ENCODE data around the gene CCL17. TPM values are rescaled to one million over a fixed set of nuclear protein-coding genes. Genes with fewer than 3 reads are reported as not detected.

CCL17 gene
- total and polyA plus RNA-seq, 4 donors, result 3.1 to 39.3 (median 3.5) TPM; not detected in 1

DNA sequence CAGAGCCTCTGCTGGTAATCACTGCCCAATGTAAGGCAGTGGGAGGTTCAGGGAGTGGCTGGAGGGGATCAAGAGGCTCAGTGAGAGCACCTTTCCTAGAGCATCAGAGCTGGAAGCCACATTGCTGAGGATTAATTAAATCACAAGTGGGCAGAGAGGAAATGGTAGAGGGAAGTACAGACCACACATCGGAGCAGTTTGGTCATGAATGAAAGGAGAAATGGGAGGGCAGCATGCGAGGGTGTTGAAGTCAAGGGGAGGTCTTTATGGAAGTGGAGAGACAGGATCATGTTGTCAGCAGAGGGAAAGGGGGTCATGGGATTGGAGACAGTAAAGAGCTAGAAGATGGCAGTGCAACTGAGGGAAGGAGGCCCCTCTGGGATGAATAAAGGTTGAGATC, 2.3 kb downstream of the CCL17 start:
- Histone ChIP-seq H3K27me3 (ENCODE audit: control insufficient read depth in 3 of 3, insufficient read depth in 3 of 3, low read length in 2 of 3) (no peaks in the 10 kb centered on the region), H3K4me1 (ENCODE audit: control insufficient read depth in 5 of 5, insufficient read depth in 5 of 5, low read length in 5 of 5) (peaks cover 0 to 15% (median 0%) of the 10 kb centered on the region in 5 donors), H3K36me3 (ENCODE audit: control insufficient read depth in 4 of 4, insufficient read depth in 4 of 4, low read length in 4 of 4) (no peaks in the 10 kb centered on the region), H3K4me3 (no peak overlapping the region), H3K9me3 (ENCODE audit: control insufficient read depth in 4 of 4, insufficient read depth in 3 of 4, low read length in 3 of 4) (no peaks in the 10 kb centered on the region), H3K27ac (ENCODE audit: low read depth in 1 of 2, low read length in 1 of 2) (no peak overlapping the region), H3K9ac (ENCODE audit: insufficient read depth in 1 of 2, low read length in 2 of 2) (no peak overlapping the region)
- no peak for ATAC-seq (ENCODE audit: insufficient read depth, low FRiP score)
- DNase-seq, result no peak
- TF ChIP-seq, protein P1, sequence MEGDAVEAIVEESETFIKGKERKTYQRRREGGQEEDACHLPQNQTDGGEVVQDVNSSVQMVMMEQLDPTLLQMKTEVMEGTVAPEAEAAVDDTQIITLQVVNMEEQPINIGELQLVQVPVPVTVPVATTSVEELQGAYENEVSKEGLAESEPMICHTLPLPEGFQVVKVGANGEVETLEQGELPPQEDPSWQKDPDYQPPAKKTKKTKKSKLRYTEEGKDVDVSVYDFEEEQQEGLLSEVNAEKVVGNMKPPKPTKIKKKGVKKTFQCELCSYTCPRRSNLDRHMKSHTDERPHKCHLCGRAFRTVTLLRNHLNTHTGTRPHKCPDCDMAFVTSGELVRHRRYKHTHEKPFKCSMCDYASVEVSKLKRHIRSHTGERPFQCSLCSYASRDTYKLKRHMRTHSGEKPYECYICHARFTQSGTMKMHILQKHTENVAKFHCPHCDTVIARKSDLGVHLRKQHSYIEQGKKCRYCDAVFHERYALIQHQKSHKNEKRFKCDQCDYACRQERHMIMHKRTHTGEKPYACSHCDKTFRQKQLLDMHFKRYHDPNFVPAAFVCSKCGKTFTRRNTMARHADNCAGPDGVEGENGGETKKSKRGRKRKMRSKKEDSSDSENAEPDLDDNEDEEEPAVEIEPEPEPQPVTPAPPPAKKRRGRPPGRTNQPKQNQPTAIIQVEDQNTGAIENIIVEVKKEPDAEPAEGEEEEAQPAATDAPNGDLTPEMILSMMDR (IDR thresholded peaks at IDR 0.05; ENCODE audit: control extremely low read depth, extremely low read depth), result no peak
- 37 to 56% methylated on average over 2 of the region's 2 CpGs for WGBS, 2 donors

DNA sequence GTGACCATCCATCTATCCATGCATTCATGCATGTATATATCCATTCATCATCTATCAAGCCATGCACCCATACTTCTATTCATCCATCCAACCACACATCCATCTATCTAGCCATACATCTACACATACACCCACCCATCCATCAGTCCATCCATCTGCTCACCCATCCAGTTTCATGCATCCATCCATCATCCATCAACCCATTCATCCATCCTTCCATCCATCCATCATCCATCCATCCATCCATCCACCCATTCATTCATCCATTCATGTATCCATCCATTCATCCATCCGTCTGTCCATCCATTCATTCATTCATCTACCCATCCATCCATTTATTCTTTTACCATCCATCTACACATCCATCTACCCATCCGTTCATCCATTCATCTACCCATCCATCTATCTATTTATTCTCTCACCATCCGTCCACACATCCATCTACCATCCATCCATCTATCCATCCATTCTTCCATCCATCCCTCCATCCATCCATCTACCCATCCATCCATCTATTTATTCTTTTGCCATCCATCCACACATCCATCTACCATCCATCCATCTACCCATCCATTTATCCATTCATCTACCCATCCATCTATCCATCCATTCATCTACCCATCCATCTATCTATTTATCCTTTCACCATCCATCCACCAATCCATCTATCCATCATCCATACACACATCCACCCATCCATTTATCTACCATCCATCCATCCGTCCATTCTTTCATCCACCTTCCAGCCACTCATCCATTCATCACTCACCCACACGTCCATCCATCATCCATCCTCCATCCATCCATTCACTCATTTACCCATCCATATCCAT, 3.2 kb downstream of the CCL17 start:
- Histone ChIP-seq H3K4me3 (no peak overlapping the region), H3K27me3 (ENCODE audit: control insufficient read depth in 3 of 3, insufficient read depth in 3 of 3, low read length in 2 of 3) (no peaks in the 10 kb centered on the region), H3K4me1 (ENCODE audit: control insufficient read depth in 5 of 5, insufficient read depth in 5 of 5, low read length in 5 of 5) (peaks cover 0 to 15% (median 0%) of the 10 kb centered on the region in 5 donors), H3K36me3 (ENCODE audit: control insufficient read depth in 4 of 4, insufficient read depth in 4 of 4, low read length in 4 of 4) (no peaks in the 10 kb centered on the region), H3K27ac (ENCODE audit: low read depth in 1 of 2, low read length in 1 of 2) (no peak overlapping the region), H3K9me3 (ENCODE audit: control insufficient read depth in 4 of 4, insufficient read depth in 3 of 4, low read length in 3 of 4) (no peaks in the 10 kb centered on the region), H3K9ac (ENCODE audit: insufficient read depth in 1 of 2, low read length in 2 of 2) (no peak overlapping the region)
- ATAC-seq (ENCODE audit: insufficient read depth, low FRiP score), result no peak
- TF ChIP-seq, protein P1 (IDR thresholded peaks at IDR 0.05; ENCODE audit: control extremely low read depth, extremely low read depth), result no peak
- DNase-seq, result no peak
- WGBS, 2 donors, result 95 to 96% methylated on average over 5 of the region's 5 CpGs

DNA sequence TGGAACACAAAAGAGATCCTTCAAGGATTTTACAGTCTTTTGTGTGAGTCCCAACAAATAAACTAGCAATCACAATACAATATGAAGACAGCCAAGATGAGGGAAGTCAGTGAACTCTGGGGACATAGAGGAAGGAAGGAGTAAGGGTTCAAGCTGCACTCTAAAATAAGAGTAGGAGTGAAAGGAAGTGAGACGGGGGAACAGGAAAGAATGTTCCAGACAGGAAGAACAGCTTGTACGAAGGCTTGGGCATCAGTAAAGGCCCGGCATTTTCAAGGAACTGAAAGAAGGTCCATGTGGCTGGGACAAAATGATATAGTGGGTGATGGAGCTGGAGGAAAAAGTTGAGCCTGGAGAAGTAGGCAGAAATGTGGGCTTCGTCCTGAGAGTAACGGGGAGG, 4.5 kb downstream of the CCL17 start:
- DNase-seq (no peak), ATAC-seq (ENCODE audit: insufficient read depth, low FRiP score) (no peak)
- no peak overlapping the region for H3K4me3 ChIP-seq
- H3K9me3 ChIP-seq (ENCODE audit: control insufficient read depth in 4 of 4, insufficient read depth in 3 of 4, low read length in 3 of 4), result no peaks in the 10 kb centered on the region
- H3K36me3 ChIP-seq (ENCODE audit: control insufficient read depth in 4 of 4, insufficient read depth in 4 of 4, low read length in 4 of 4), result no peaks in the 10 kb centered on the region
- TF ChIP-seq, protein P1 (IDR thresholded peaks at IDR 0.05; ENCODE audit: control extremely low read depth, extremely low read depth), result no peak
- H3K9ac ChIP-seq (ENCODE audit: insufficient read depth in 1 of 2, low read length in 2 of 2), result no peak overlapping the region
- WGBS, 2 donors, result 43 to 60% methylated on average over 5 of the region's 5 CpGs
- H3K27ac ChIP-seq (ENCODE audit: low read depth in 1 of 2, low read length in 1 of 2), result no peak overlapping the region
- no peaks in the 10 kb centered on the region for H3K27me3 ChIP-seq (ENCODE audit: control insufficient read depth in 3 of 3, insufficient read depth in 3 of 3, low read length in 2 of 3)
- peaks cover 0 to 15% (median 0%) of the 10 kb centered on the region in 5 donors for H3K4me1 ChIP-seq (ENCODE audit: control insufficient read depth in 5 of 5, insufficient read depth in 5 of 5, low read length in 5 of 5)

Data from lung (tissue), 12 donors.